Measurements from ENCODE around the gene FNDC3A.

FNDC3A gene

GRCh38 chr13:49086722-49087121 is 111.0 kb downstream of the FNDC3A start:
- TF ChIP-seq FOXM1 (IDR thresholded peaks at IDR 0.05; ENCODE audit: borderline replicate concordance, low read depth) (no peak), EGR1 (IDR thresholded peaks at IDR 0.05) (no peak), TEAD4 (IDR thresholded peaks at IDR 0.05) (no peak), MAX (IDR thresholded peaks at IDR 0.05) (no peak), ZBTB7A (IDR thresholded peaks at IDR 0.05; ENCODE audit: low read depth) (no peak), CEBPB (IDR thresholded peaks at IDR 0.05) (no peak), USF1 (IDR thresholded peaks at IDR 0.05) (no peak), EP300 (IDR thresholded peaks at IDR 0.05; ENCODE audit: borderline replicate concordance) (no peak), REST (IDR thresholded peaks at IDR 0.05; ENCODE audit: low read depth) (no peak), TAF1 (IDR thresholded peaks at IDR 0.05; ENCODE audit: low read depth) (no peak), TCF12 (IDR thresholded peaks at IDR 0.05; ENCODE audit: low read depth) (no peak), NFIC (IDR thresholded peaks at IDR 0.05) (no peak), CREB1 (IDR thresholded peaks at IDR 0.05; ENCODE audit: low read depth) (no peak), YY1 (IDR thresholded peaks at IDR 0.05; ENCODE audit: low read depth) (no peak), RAD21 (IDR thresholded peaks at IDR 0.05; ENCODE audit: low read depth) (no peak)

GRCh38 chr13:49093376-49093775 is 117.7 kb downstream of the FNDC3A start:
- no peak for TF ChIP-seq FOXM1 (IDR thresholded peaks at IDR 0.05; ENCODE audit: borderline replicate concordance, low read depth)
- no peak for TF ChIP-seq TEAD4 (IDR thresholded peaks at IDR 0.05)
- no peak for TF ChIP-seq NFIC (IDR thresholded peaks at IDR 0.05)
- TF ChIP-seq CEBPB (IDR thresholded peaks at IDR 0.05), result no peak
- TF ChIP-seq REST (IDR thresholded peaks at IDR 0.05; ENCODE audit: low read depth), result no peak

GRCh38 chr13:49097374-49097773 is 121.7 kb downstream of the FNDC3A start:
- TF ChIP-seq EP300 (IDR thresholded peaks at IDR 0.05; ENCODE audit: borderline replicate concordance), result no peak
- no peak for TF ChIP-seq REST (IDR thresholded peaks at IDR 0.05; ENCODE audit: low read depth)
- TF ChIP-seq RAD21 (IDR thresholded peaks at IDR 0.05; ENCODE audit: low read depth), result no peak
- no peak for TF ChIP-seq TCF12 (IDR thresholded peaks at IDR 0.05; ENCODE audit: low read depth)
- TF ChIP-seq TEAD4 (IDR thresholded peaks at IDR 0.05), result no peak
- no peak for TF ChIP-seq EGR1 (IDR thresholded peaks at IDR 0.05)
- TF ChIP-seq TAF1 (IDR thresholded peaks at IDR 0.05; ENCODE audit: low read depth), result no peak
- TF ChIP-seq FOXM1 (IDR thresholded peaks at IDR 0.05; ENCODE audit: borderline replicate concordance, low read depth), result no peak
- no peak for TF ChIP-seq CEBPB (IDR thresholded peaks at IDR 0.05)
- no peak for TF ChIP-seq ZBTB7A (IDR thresholded peaks at IDR 0.05; ENCODE audit: low read depth)
- TF ChIP-seq USF1 (IDR thresholded peaks at IDR 0.05), result no peak
- TF ChIP-seq MAX (IDR thresholded peaks at IDR 0.05), result no peak
- TF ChIP-seq NFIC (IDR thresholded peaks at IDR 0.05), result no peak
- TF ChIP-seq CREB1 (IDR thresholded peaks at IDR 0.05; ENCODE audit: low read depth), result no peak
- no peak for TF ChIP-seq YY1 (IDR thresholded peaks at IDR 0.05; ENCODE audit: low read depth)

- no peak for TF ChIP-seq ZBTB7A (IDR thresholded peaks at IDR 0.05; ENCODE audit: low read depth)
- TF ChIP-seq CEBPB (IDR thresholded peaks at IDR 0.05), result no peak
- no peak for TF ChIP-seq YY1 (IDR thresholded peaks at IDR 0.05; ENCODE audit: low read depth)
- no peak for TF ChIP-seq NFIC (IDR thresholded peaks at IDR 0.05)
- TF ChIP-seq USF1 (IDR thresholded peaks at IDR 0.05), result no peak
- TF ChIP-seq EP300 (IDR thresholded peaks at IDR 0.05; ENCODE audit: borderline replicate concordance), result no peak
- TF ChIP-seq TCF12 (IDR thresholded peaks at IDR 0.05; ENCODE audit: low read depth), result no peak
- no peak for TF ChIP-seq REST (IDR thresholded peaks at IDR 0.05; ENCODE audit: low read depth)
- no peak for TF ChIP-seq FOXM1 (IDR thresholded peaks at IDR 0.05; ENCODE audit: borderline replicate concordance, low read depth)
- no peak for TF ChIP-seq TEAD4 (IDR thresholded peaks at IDR 0.05)
- no peak for TF ChIP-seq TAF1 (IDR thresholded peaks at IDR 0.05; ENCODE audit: low read depth)
- no peak for TF ChIP-seq CREB1 (IDR thresholded peaks at IDR 0.05; ENCODE audit: low read depth)
- TF ChIP-seq EGR1 (IDR thresholded peaks at IDR 0.05), result no peak
- no peak for TF ChIP-seq MAX (IDR thresholded peaks at IDR 0.05)
- no peak for TF ChIP-seq RAD21 (IDR thresholded peaks at IDR 0.05; ENCODE audit: low read depth)
Observed at GRCh38 chr13:49098198-49098597, 122.5 kb downstream of the FNDC3A start.
